ENCODE measurements around the gene POU2AF1.

The POU2AF1 gene

DNA sequence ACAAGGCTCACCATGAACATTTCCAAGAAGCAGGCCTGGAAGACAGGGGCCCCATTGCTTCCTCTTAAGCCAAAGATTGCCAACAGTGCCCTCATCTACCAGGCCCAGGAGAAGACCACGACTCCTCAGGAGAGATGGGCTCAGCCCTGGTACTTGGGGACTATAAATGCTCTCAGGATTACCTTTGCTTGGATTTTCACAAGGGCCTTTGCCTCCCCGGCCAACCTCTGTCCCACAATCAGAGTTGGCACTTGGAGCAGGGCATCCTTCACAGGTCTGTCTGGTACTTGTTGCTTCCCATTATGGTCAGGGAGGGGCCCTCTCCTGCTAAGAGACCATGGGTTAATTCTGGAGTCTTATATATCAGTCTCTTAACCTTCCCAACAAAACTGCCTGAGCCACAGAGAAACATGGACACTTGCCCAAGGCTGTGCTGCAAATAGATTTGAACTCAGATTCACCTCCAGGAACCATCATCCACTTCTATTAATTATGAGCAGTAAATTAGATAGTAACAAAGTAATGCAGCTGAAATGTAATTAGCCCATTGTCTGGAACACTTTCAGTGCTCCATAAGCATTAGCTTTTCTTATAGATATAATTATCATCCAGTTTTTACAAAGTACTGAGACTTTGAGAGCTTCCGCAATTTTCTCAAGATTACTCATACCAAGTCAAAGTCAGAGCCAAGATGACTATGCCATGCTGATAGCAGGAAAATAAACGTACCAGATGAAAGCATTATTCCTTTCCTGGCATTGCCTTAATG, 47.2 kb downstream of the POU2AF1 start:
- Histone ChIP-seq H3K4me1 (ENCODE audit: control insufficient read depth, low read length) (0 out of 2 replicates have a peak, but pooled peaks cover 5% of the 10 kb centered on the region), H3K27me3 (ENCODE audit: control insufficient read depth, low read length) (0 out of 2 replicates have a peak, but pooled peaks cover 2% of the 10 kb centered on the region), H3K36me3 (ENCODE audit: control insufficient read depth, low read length) (no peaks in the 10 kb centered on the region), H3K4me2 (ENCODE audit: low read length) (no peak overlapping the region), H3K79me2 (ENCODE audit: control insufficient read depth, low read length) (no peaks in the 10 kb centered on the region), H3K4me3 (ENCODE audit: low read length) (no peak overlapping the region), H3K9me3 (ENCODE audit: control insufficient read depth, insufficient read depth, low read length) (no peaks in the 10 kb centered on the region), H3F3A (ENCODE audit: control insufficient read depth, insufficient read depth) (no peaks in the 10 kb centered on the region), H3K9me2 (replicated peaks; ENCODE audit: control insufficient read depth, low read length) (no peaks in the 10 kb centered on the region), H3K27ac (ENCODE audit: low read depth, low read length) (no peak overlapping the region), H4K20me1 (ENCODE audit: control insufficient read depth, insufficient read depth, low read depth, low read length) (no peaks in the 10 kb centered on the region)
- TF ChIP-seq EZH2phosphoT487 (IDR thresholded peaks at IDR 0.05; ENCODE audit: borderline replicate concordance, low read length) = no peak
- no peak for TF ChIP-seq CTCF (IDR thresholded peaks at IDR 0.05; ENCODE audit: low read depth, low read length, poor library complexity, severe bottlenecking)

- no peaks in the 10 kb centered on the region for H4K20me1 ChIP-seq (ENCODE audit: control insufficient read depth, insufficient read depth, low read depth, low read length)
- no peak overlapping the region for H3K4me2 ChIP-seq (ENCODE audit: low read length)
Measured at GRCh38 chr11:111330234-111330893, 48.7 kb downstream of the POU2AF1 start.

GRCh38 chr11:111329306-111330204, 49.5 kb downstream of the POU2AF1 start:
- Histone ChIP-seq H4K20me1 (ENCODE audit: control insufficient read depth, insufficient read depth, low read depth, low read length) (no peaks in the 10 kb centered on the region), H3K9me3 (ENCODE audit: control insufficient read depth, insufficient read depth, low read length) (no peaks in the 10 kb centered on the region), H3K9me2 (replicated peaks; ENCODE audit: control insufficient read depth, low read length) (no peaks in the 10 kb centered on the region), H3K36me3 (ENCODE audit: control insufficient read depth, low read length) (no peaks in the 10 kb centered on the region), H3K4me3 (ENCODE audit: low read length) (no peak overlapping the region), H3K27me3 (ENCODE audit: control insufficient read depth, low read length) (peaks cover 1% of the 10 kb centered on the region; the same call in 1 of the 2 replicates), H3F3A (ENCODE audit: control insufficient read depth, insufficient read depth) (no peaks in the 10 kb centered on the region), H3K27ac (ENCODE audit: low read depth, low read length) (no peak overlapping the region), H3K4me2 (ENCODE audit: low read length) (no peak overlapping the region), H3K4me1 (ENCODE audit: control insufficient read depth, low read length) (0 out of 2 replicates have a peak, but pooled peaks cover 5% of the 10 kb centered on the region), H3K79me2 (ENCODE audit: control insufficient read depth, low read length) (no peaks in the 10 kb centered on the region)
- TF ChIP-seq EZH2phosphoT487 (IDR thresholded peaks at IDR 0.05; ENCODE audit: borderline replicate concordance, low read length) (no peak), CTCF (IDR thresholded peaks at IDR 0.05; ENCODE audit: low read depth, low read length, poor library complexity, severe bottlenecking) (no peak)

More at GRCh38 chr11:111330234-111330893, 48.7 kb downstream of the POU2AF1 start:
- Histone ChIP-seq H3K9me2 (replicated peaks; ENCODE audit: control insufficient read depth, low read length) (no peaks in the 10 kb centered on the region), H3K36me3 (ENCODE audit: control insufficient read depth, low read length) (no peaks in the 10 kb centered on the region), H3F3A (ENCODE audit: control insufficient read depth, insufficient read depth) (no peaks in the 10 kb centered on the region), H3K4me1 (ENCODE audit: control insufficient read depth, low read length) (0 out of 2 replicates have a peak, but pooled peaks cover 5% of the 10 kb centered on the region), H3K79me2 (ENCODE audit: control insufficient read depth, low read length) (no peaks in the 10 kb centered on the region), H3K27me3 (ENCODE audit: control insufficient read depth, low read length) (no peaks in the 10 kb centered on the region), H3K27ac (ENCODE audit: low read depth, low read length) (no peak overlapping the region), H3K9me3 (ENCODE audit: control insufficient read depth, insufficient read depth, low read length) (no peaks in the 10 kb centered on the region), H3K4me3 (ENCODE audit: low read length) (no peak overlapping the region)
- no peak for TF ChIP-seq EZH2phosphoT487 (IDR thresholded peaks at IDR 0.05; ENCODE audit: borderline replicate concordance, low read length)
- no peak for TF ChIP-seq CTCF (IDR thresholded peaks at IDR 0.05; ENCODE audit: low read depth, low read length, poor library complexity, severe bottlenecking)

Data from DOHH2 (cell line).